OCI-LY1 (cell line): ENCODE results near the gene CYP4A22.

Experiments
- H2AFZ ChIP-seq: fragments of 200-600 bp; sonication (generic), shearing (Covaris generic); 2 replicates; pipeline ENCODE4 v1.6.0; 2014; ENCODE audit warnings: antibody characterized with exemption, mild to moderate bottlenecking, low read length
- H3F3A ChIP-seq: fragments of 200-600 bp; sonication (generic), shearing (Covaris generic); 2 replicates; pipeline ENCODE4 v1.6.0; 2014; ENCODE audit warnings: mild to moderate bottlenecking, antibody characterized with exemption, low read length, moderate library complexity; ENCODE audit not compliant: insufficient read depth
- H3K27ac ChIP-seq: fragments of 200-600 bp; sonication (generic); 2 replicates; pipeline ENCODE4 v1.5.1; 2014; ENCODE audit warnings: low read length, mixed run types, mild to moderate bottlenecking, low read depth; ENCODE audit not compliant: poor library complexity, severe bottlenecking
- H3K27me3 ChIP-seq: fragments of 200-600 bp; sonication (generic); 2 replicates; pipeline ENCODE4 v1.6.0; 2014; ENCODE audit warnings: antibody characterized with exemption, mild to moderate bottlenecking, low read length, moderate library complexity; ENCODE audit not compliant: insufficient read depth
- H3K36me3 ChIP-seq: fragments of 200-600 bp; sonication (generic); 2 replicates; pipeline ENCODE4 v1.6.1; 2014; ENCODE audit warnings: mild to moderate bottlenecking, antibody characterized with exemption, low read length, moderate library complexity, mixed read lengths; ENCODE audit not compliant: insufficient read depth
- H3K4me1 ChIP-seq: fragments of 200-600 bp; sonication (generic); 2 replicates; pipeline ENCODE4 v1.5.1; 2014; ENCODE audit warnings: mild to moderate bottlenecking, low read length, moderate library complexity; ENCODE audit not compliant: insufficient read depth, severe bottlenecking
- H3K4me2 ChIP-seq: fragments of 200-600 bp; sonication (generic), shearing (Covaris generic); 2 replicates; pipeline ENCODE4 v1.6.1; 2014; ENCODE audit warnings: low read length
- H3K4me3 ChIP-seq: fragments of 200-600 bp; sonication (generic); 2 replicates; pipeline ENCODE4 v1.5.1; 2014; ENCODE audit warnings: low read length, low read depth, mild to moderate bottlenecking, mixed read lengths; ENCODE audit not compliant: poor library complexity, severe bottlenecking
- H3K79me2 ChIP-seq: fragments of 200-600 bp; shearing (Covaris generic); 2 replicates; pipeline ENCODE4 v1.6.1; 2016; ENCODE audit warnings: mixed run types, low read length, mixed read lengths; ENCODE audit not compliant: insufficient read depth
- H3K9ac ChIP-seq: fragments of 200-600 bp; sonication (generic), shearing (Covaris generic); 2 replicates; pipeline ENCODE4 v1.6.1; 2014; ENCODE audit warnings: mild to moderate bottlenecking, low read length, mixed read lengths
- H3K9me2 ChIP-seq: fragments of 200-600 bp; sonication (generic), shearing (Covaris generic); 2 replicates; pipeline ENCODE4 v1.6.1; 2014; ENCODE audit warnings: low read depth, mild to moderate bottlenecking, low read length, mixed read lengths
- H3K9me3 ChIP-seq: fragments of 200-600 bp; shearing (Covaris generic); 2 replicates; pipeline ENCODE4 v1.6.1; 2014; ENCODE audit warnings: low read length, mixed read lengths
- H4K20me1 ChIP-seq: fragments of 200-600 bp; sonication (generic), shearing (Covaris generic); 2 replicates; pipeline ENCODE4 v1.6.0; 2016; ENCODE audit warnings: mild to moderate bottlenecking, low read length; ENCODE audit not compliant: insufficient read depth
- CTCF ChIP-seq: fragments of 200-600 bp; sonication (generic), shearing (Covaris generic); IDR thresholded peaks from 2 replicates; pipeline ENCODE4 v1.5.1; 2017; ENCODE audit warnings: mild to moderate bottlenecking, antibody characterized with exemption, low read length, moderate library complexity, mixed read lengths
- EZH2 ChIP-seq: fragments of 200-600 bp; sonication (generic), shearing (Covaris generic); IDR thresholded peaks from 2 replicates; pipeline ENCODE4 v1.8.0; 2017; ENCODE audit warnings: borderline replicate concordance, mixed run types, mild to moderate bottlenecking, antibody characterized with exemption, low read length, moderate library complexity, mixed read lengths

Gene CYP4A22

GRCh38 chr1:47172782-47173181 lies 35.5 kb downstream of the CYP4A22 start:
- Histone ChIP-seq H3K9ac (no peak overlapping the region), H3K9me2 (no peaks in the 10 kb centered on the region), H3K9me3 (no peaks in the 10 kb centered on the region), H3K27ac (no peak overlapping the region), H3K79me2 (no peaks in the 10 kb centered on the region), H3K27me3 (no peaks in the 10 kb centered on the region), H3K36me3 (no peaks in the 10 kb centered on the region), H4K20me1 (no peaks in the 10 kb centered on the region), H3K4me2 (no peak overlapping the region), H3K4me1 (no peaks in the 10 kb centered on the region), H3K4me3 (no peak overlapping the region), H2AFZ (no peak overlapping the region), H3F3A (no peaks in the 10 kb centered on the region)
- TF ChIP-seq CTCF (no peak), EZH2 (no peak)

DNA sequence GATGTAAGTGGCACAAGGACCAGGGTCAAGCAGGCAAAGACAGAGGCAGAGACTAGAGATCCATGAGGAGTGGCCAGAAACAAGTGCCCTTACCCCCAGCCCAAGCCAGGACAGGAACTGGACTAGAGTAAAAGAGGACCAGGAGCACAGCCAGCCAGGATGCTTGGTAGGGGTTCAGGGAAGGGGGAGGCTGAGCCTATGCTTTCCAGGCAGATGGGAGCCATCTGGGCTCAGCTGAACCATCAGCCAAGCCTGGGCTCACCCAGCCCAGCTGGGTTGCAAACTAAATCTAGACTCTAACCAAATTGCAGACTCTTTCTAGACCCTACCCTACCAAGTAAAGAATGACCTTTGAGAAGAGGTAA lies 37.4 kb downstream of the CYP4A22 start:
- Histone ChIP-seq H3K9me2 (no peaks in the 10 kb centered on the region), H4K20me1 (no peaks in the 10 kb centered on the region), H3K4me1 (peaks cover 5% of the 10 kb centered on the region), H3K9ac (no peak overlapping the region), H3K79me2 (no peaks in the 10 kb centered on the region), H2AFZ (no peak overlapping the region), H3K36me3 (no peaks in the 10 kb centered on the region), H3K27ac (no peak overlapping the region), H3K27me3 (no peaks in the 10 kb centered on the region), H3K9me3 (no peaks in the 10 kb centered on the region), H3F3A (no peaks in the 10 kb centered on the region), H3K4me2 (no peak overlapping the region), H3K4me3 (no peak overlapping the region)
- TF ChIP-seq CTCF = no peak
- no peak for TF ChIP-seq EZH2

DNA sequence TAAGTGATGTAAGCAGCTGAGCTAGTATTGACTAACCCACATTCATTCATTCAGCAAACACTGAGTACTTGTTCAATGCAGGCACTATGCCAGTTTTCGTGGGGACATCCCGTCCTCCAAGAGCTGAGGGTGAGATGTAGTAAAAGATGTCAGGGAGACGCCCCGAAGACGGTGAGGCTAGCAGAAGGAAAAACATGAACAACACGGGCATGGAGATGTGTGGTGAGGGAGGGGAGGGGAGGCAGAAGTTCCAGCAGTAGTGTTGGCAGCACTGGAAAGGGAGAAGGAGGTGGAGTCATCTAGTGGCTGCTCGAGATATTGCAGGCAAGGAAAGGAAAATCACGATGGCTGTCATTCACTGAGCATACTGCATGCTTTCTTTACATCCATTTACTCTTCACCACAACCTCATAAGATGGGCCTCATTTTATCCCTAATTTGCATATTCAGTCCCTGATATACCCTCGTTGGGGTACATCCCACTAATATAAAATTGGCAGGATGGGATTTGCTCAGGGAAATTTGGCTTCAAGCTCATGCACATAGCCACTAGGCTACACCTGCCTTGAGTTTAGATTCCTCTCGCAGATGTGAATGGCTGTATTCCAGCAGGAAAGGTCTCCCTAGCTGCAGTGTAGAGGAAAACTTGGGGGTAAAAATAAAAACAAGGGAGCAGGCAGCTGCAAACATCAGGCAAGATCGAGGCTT lies 38.1 kb downstream of the CYP4A22 start:
- H3K9me2 ChIP-seq = no peaks in the 10 kb centered on the region
- H3F3A ChIP-seq = no peaks in the 10 kb centered on the region
- no peaks in the 10 kb centered on the region for H3K79me2 ChIP-seq
- H3K4me1 ChIP-seq = peaks cover 5% of the 10 kb centered on the region
- H3K4me3 ChIP-seq = no peak overlapping the region
- no peak overlapping the region for H3K9ac ChIP-seq
- H3K9me3 ChIP-seq = no peaks in the 10 kb centered on the region
- H3K27ac ChIP-seq = no peak overlapping the region
- H3K27me3 ChIP-seq = no peaks in the 10 kb centered on the region
- no peaks in the 10 kb centered on the region for H3K36me3 ChIP-seq
- H4K20me1 ChIP-seq = no peaks in the 10 kb centered on the region
- no peak overlapping the region for H3K4me2 ChIP-seq
- TF ChIP-seq EZH2 = no peak
- TF ChIP-seq CTCF = peak; percentile 80
- H2AFZ ChIP-seq = no peak overlapping the region
